Endothelial cell (in vitro differentiated cells): ENCODE measurements around the gene EPHA7. TPM values are rescaled to one million over a fixed set of nuclear protein-coding genes. Genes with fewer than 3 reads are reported as not detected.

Experiments used
- DNase-seq: peaks from one replicate; pipeline ENCODE4 v3.0.0; 2021; ENCODE audit warnings: low spot score
- H3K27ac Mint-ChIP-seq: one replicate; pipeline ENCODE4 v1.8.0; 2021; ENCODE audit warnings: mixed read lengths, inconsistent platforms; ENCODE audit not compliant: unreplicated experiment
- H3K27me3 Mint-ChIP-seq: one replicate; pipeline ENCODE4 v1.8.0; 2021; ENCODE audit warnings: mild to moderate bottlenecking, moderate library complexity, mixed read lengths, inconsistent platforms; ENCODE audit not compliant: unreplicated experiment
- H3K36me3 Mint-ChIP-seq: one replicate; pipeline ENCODE4 v1.8.0; 2021; ENCODE audit warnings: mild to moderate bottlenecking, low read depth, mixed read lengths, inconsistent platforms; ENCODE audit not compliant: unreplicated experiment
- H3K4me1 Mint-ChIP-seq: one replicate; pipeline ENCODE4 v1.8.0; 2021; ENCODE audit warnings: mild to moderate bottlenecking, mixed read lengths, inconsistent platforms; ENCODE audit not compliant: unreplicated experiment
- H3K4me3 Mint-ChIP-seq: one replicate; pipeline ENCODE4 v1.8.0; 2021; ENCODE audit warnings: mild to moderate bottlenecking, mixed read lengths, inconsistent platforms; ENCODE audit not compliant: unreplicated experiment
- H3K9me3 Mint-ChIP-seq: one replicate; pipeline ENCODE4 v1.8.0; 2021; ENCODE audit warnings: mixed read lengths, inconsistent platforms; ENCODE audit not compliant: unreplicated experiment
- CTCF ChIP-seq: fragments of 200-600 bp; sonication (generic); IDR thresholded peaks from one replicate; pipeline ENCODE4 v1.5.0; 2021; ENCODE audit warnings: antibody characterized with exemption; ENCODE audit not compliant: unreplicated experiment
- total RNA-seq: library from RNA; stranded (reverse); fragmentation: NEBNext Ultra II Directional; extraction: Animal tissue kit (Norgen Biotek cat#: 25700); gene quantifications from one replicate; pipeline ENCODE4 v1.2.1, GENCODE V29; 2021; ENCODE audit not compliant: unreplicated experiment

The EPHA7 gene
- total RNA-seq, 1 donor from 2014 or later: 12.1 TPM

DNA sequence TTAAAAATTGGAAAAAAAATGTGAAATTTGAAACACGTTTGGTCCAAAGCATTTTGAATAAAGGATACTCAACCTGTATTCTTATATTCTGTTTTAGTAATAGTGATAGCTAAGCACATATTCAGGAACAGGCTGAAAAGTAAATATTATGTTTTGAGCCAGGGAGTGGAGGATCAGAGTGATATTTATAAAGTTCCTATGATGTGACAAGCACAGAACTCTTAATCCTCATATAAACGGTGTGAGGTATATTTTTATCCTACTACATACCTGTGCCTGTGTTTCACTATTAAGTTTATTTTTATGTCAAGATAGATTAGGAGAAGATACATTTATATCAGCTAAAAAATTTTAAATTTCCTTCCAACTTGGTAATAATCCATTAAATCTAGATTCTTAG, 225.5 kb downstream of the EPHA7 start:
- Mint-ChIP-seq H3K4me3 (no peak overlapping the region), H3K27me3 (no peaks in the 10 kb centered on the region), H3K9me3 (peaks cover 4% of the 10 kb centered on the region), H3K36me3 (no peaks in the 10 kb centered on the region), H3K27ac (no peak overlapping the region), H3K4me1 (no peaks in the 10 kb centered on the region)
- DNase-seq: no peak
- no peak for TF ChIP-seq CTCF
